Lung microvascular endothelial cell (primary cell): ENCODE measurements around the gene IL4I1. TPM values are rescaled to one million over a fixed set of nuclear protein-coding genes. Genes with fewer than 3 reads are reported as not detected.
"Not testable (repeated sequence)": the region's sequence is repeated elsewhere in the genome, so short reads cannot be mapped to it uniquely, and the experiment has no call there.

Source experiments
- DNase-seq, 2 donors: peaks; one replicate each; pipeline versions ENCODE4 v3.0.0 to v3.0.0-alpha.2; 2010; ENCODE audit warnings: low read depth in 2 of 2
- total RNA-seq: library from RNA; depleted of rRNA; stranded (reverse); fragments of >200 nt; gene quantifications from 2 replicates; pipeline ENCODE4 v1.2.1, GENCODE V29; 2014

IL4I1 gene
- total RNA-seq, 1 donor from 2014 or later = 0.40 TPM

DNA sequence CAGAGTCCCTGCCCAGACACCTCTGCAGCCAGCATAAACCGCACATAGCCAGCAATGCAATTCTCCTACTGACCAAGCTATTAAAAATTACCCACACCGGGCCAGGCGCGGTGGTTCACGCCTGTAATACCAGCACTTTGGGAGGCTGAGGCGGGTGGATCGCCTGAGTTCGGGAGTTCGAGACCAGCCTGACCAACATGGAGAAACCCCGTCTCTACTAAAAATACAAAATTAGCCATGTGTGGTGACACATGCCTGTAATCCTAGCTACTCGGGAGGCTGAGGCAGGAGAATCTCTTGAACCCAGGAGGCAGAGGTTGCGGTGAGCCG lies 28.2 kb upstream of the IL4I1 start:
- DNase-seq = not testable (repeated sequence)

GRCh38 chr19:49924004-49924880 lies 27.6 kb upstream of the IL4I1 start:
- DNase-seq = no peak

DNA sequence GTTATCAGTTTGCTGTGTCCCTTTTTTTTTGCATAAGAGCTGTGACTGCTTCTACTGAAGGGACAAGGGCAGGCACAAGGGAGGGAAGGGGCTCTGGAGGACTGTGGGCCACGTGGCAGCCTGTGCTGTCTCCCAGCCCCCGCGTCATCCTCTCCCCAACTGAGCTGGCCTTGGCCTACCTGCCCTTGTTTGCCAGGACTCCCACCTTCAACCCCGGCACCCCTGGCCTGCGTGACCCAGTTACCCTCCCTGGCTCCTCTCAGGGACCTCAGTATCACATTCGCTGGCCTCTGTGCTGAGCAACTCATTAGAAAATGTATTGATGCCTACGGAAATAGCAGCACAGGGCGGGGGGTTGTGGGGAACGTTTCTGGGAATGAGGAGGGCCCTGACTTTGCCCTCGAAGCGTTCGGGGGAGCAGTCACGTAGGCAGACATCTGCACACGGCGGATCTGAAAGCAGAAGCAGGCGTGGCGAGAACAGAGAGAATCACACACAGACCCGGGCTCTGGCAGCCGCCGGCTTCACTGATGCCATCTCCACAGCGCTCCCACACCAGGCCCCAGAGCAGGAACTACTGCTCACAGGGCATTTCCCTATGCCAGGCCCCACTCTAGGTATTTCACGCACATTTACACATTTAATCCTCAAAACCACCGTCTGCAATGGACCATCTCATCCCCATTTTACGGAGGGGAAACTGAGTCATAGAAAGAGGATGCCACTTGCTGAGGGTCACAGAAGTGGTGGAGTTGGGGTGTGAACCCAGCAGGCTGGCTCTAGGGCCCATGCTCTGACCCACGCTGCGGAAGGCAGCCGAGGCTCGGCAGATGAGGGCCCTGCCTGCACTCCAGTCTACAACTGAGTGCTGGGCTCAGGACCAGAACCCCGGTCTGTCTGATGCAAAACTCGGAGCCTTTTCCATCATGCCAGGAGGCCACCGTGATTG lies 26.6 kb upstream of the IL4I1 start:
- DNase-seq = no peak

- no peak for DNase-seq
Observed at GRCh38 chr19:49921871-49922795, 25.4 kb upstream of the IL4I1 start.

DNA sequence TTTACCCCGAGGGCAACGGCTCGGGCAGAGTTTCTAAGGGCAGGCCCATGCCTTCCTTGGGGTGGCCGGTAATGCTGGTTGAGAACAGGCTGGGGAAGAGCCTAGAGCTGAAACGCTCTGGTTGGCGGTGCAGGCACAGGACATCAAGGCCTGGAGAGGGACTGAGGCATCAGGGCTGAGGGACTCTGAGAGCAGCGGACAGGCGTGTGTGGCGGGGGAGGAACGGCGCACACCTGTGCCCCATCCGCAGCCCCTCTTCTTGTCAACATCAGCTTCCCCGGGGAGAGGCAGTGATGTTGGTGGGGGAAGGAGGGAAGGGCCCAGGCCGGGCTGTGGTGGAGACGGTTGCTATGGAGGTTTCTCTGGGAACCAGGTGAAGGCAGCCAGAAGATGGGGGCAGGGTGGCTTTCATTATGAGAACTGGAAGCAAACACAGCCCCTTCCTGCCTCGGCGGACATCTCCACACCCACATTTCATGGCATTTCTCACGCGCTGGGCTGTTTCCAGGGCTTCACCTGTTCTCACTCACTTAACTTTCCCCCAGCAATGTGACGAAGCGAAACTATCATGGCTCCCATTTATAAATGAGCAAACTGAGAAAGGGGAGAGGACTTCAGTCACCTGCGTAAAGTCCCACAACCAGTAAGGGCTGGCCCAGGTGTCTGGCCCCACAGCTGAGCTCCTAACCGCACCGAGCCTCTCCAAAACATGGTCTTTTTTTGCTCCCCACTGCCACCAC lies 24.1 kb upstream of the IL4I1 start:
- DNase-seq = no peak

GRCh38 chr19:49918089-49918488 lies 21.4 kb upstream of the IL4I1 start:
- DNase-seq = no peak

DNA sequence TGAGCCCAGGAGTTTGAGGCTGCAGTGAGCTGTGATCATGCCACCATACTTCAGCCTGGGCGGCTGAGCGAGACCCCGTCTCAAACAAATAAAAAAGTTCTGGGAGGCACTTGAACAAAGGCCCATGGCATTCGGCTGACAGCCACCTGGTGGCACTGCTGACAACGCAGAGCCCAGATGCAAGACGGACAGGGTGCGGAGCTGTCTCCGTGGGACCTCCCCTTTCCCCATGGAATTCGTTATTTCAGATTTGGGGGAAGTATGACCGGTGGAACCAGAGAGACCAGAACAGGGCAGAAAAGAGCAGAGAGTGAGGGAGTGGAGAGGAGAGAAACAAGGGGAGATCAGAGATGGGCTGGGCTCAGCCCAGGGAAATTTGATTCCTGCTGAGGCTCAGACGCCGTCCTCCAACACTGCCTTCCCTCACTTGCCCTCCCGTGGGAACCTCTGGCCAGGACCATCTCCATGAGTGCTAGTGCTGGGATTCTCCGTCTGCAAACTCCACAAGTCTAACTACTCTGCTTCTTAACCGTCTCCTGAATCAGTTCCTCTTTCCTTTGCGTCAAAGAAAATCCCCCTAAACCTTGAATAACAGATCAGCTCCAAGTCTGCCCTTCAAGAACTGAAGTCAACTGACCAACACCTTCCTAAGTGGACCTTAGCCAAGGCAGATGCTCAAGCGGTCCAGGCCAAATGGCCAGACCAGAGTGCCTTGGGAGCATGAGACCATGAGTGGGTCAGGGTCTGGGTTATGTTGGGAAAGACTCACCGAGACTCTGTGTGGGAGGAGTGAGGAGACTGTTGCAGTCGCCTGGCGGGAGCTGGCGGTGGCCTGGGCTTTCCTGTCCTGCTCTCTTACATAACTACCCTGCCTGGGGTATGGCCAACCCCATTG lies 20.4 kb upstream of the IL4I1 start:
- DNase-seq = peak in 1 of 2 donors; percentile 14

- no peak for DNase-seq
Observed at GRCh38 chr19:49915271-49915670, 18.6 kb upstream of the IL4I1 start.

DNA sequence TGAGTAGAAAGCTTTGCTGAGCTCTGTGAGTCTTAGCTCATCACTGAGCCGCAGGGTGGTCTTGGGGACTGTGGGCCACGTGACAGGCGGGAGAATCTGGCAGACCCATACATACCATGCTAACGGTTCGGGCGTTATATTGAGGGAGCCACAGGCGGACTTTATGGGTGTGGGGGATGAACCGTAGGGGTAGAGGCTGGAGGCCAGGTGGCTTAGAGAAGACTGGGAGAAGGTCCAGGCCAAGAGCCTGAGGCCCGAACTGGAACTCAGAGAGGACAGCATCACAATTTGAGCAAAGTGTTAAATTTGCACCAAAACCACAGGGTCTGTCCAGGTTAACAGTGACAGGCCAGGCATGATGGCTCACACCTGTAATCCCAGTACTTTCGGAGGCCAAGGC lies 17.0 kb upstream of the IL4I1 start:
- DNase-seq = no peak

- DNase-seq = no peak
Observed at GRCh38 chr19:49912965-49913685, 16.4 kb upstream of the IL4I1 start.

- peak in 1 of 2 donors; percentile 30 for DNase-seq
Observed at GRCh38 chr19:49911381-49912145, 14.9 kb upstream of the IL4I1 start.

- DNase-seq = no peak
Observed at GRCh38 chr19:49910179-49910578, 13.5 kb upstream of the IL4I1 start.

GRCh38 chr19:49908480-49909420 lies 12.1 kb upstream of the IL4I1 start:
- no peak for DNase-seq

GRCh38 chr19:49907745-49908446 lies 11.2 kb upstream of the IL4I1 start:
- no peak for DNase-seq

- DNase-seq = no peak
Observed at GRCh38 chr19:49906879-49907564, 10.3 kb upstream of the IL4I1 start.

GRCh38 chr19:49904136-49904535 lies 7.4 kb upstream of the IL4I1 start:
- no peak for DNase-seq
